K562 (cell line): Measurements from ENCODE around the gene LMO7.

Experiments
- BHLHE40 ChIP-seq: IDR thresholded peaks from 2 replicates; pipeline ENCODE4 v1.6.1; 2011; ENCODE audit warnings: low read length, improper control_type of control experiment
- CBFB ChIP-seq: sonication (generic); formaldehyde crosslinking; IDR thresholded peaks from 2 replicates; pipeline ENCODE4 v1.4.0; 2020; ENCODE audit warnings: mild to moderate bottlenecking, missing genetic modification reagents
- KLF1 ChIP-seq: fragments of 450-650 bp; IDR thresholded peaks from 2 replicates; pipeline ENCODE4 v1.6.1; 2016; ENCODE audit warnings: missing genetic modification characterization, missing compliant biosample characterization
- POLR2A ChIP-seq: fragments of 450-650 bp; conservative IDR thresholded peaks from 2 replicates; pipeline ENCODE4 v1.6.1; 2016
- PRPF4 ChIP-seq: fragments of 200-400 bp; formaldehyde crosslinking; IDR thresholded peaks from one replicate; pipeline ENCODE4 v1.6.1; 2017; ENCODE audit warnings: low read length, low read depth, mild to moderate bottlenecking; ENCODE audit not compliant: insufficient read depth, poor library complexity, severe bottlenecking
- SMC3 ChIP-seq: conservative IDR thresholded peaks from 2 replicates; pipeline ENCODE4 v1.6.1; 2011; ENCODE audit warnings: low read depth, low read length, improper control_type of control experiment; ENCODE audit not compliant: insufficient read depth
- TEAD4 ChIP-seq, 2 experiments: sonication (generic) in 1 of 2; formaldehyde crosslinking in 1 of 2; IDR thresholded peaks; 2 replicates each; pipeline versions ENCODE4 v1.6.1 to v1.8.0; 2012 to 2022; ENCODE audit warnings: borderline replicate concordance in 1 of 2, inconsistent platforms in 1 of 2, low read length in 1 of 2, mild to moderate bottlenecking in 1 of 2, missing genetic modification reagents in 1 of 2
- ZBED1 ChIP-seq: IDR thresholded peaks from 2 replicates; pipeline ENCODE4 v1.6.1; 2014
- ZZZ3 ChIP-seq: fragments of 450-650 bp; IDR thresholded peaks from 2 replicates; pipeline ENCODE4 v1.6.1; 2016; ENCODE audit warnings: antibody characterized with exemption, mild to moderate bottlenecking, moderate library complexity
- TF ChIP-seq, protein P1 (sequence below), 3 experiments: IDR thresholded peaks in 2 of 3; conservative IDR thresholded peaks in 1 of 3; 2 replicates each; pipeline ENCODE4 v1.5.1; 2011 to 2012; ENCODE audit warnings: low read length in 3 of 3, mild to moderate bottlenecking in 3 of 3, control low read depth in 2 of 3, improper control_type of control experiment in 1 of 3, inconsistent platforms in 1 of 3, low read depth in 1 of 3, mixed read lengths in 1 of 3, moderate library complexity in 1 of 3; ENCODE audit not compliant: insufficient read depth in 2 of 3
- TF ChIP-seq, protein P2 (sequence below): fragments of 450-650 bp; IDR thresholded peaks from 2 replicates; pipeline ENCODE4 v1.7.1; 2018; ENCODE audit warnings: mild to moderate bottlenecking, low read depth; ENCODE audit not compliant: partially characterized antibody
- TF ChIP-seq, protein P3 (sequence below), 2 experiments: IDR thresholded peaks; 2 replicates each; pipeline ENCODE4 v1.6.1; 2011; ENCODE audit warnings: borderline replicate concordance in 1 of 2, control low read depth in 1 of 2, low read depth in 1 of 2, low read length in 1 of 2, mild to moderate bottlenecking in 1 of 2, mixed read lengths in 1 of 2, moderate library complexity in 1 of 2; ENCODE audit not compliant: insufficient read depth in 1 of 2, insufficient read length in 1 of 2, poor library complexity in 1 of 2, severe bottlenecking in 1 of 2; ENCODE audit errors: extremely low read depth in 1 of 2

DNA sequence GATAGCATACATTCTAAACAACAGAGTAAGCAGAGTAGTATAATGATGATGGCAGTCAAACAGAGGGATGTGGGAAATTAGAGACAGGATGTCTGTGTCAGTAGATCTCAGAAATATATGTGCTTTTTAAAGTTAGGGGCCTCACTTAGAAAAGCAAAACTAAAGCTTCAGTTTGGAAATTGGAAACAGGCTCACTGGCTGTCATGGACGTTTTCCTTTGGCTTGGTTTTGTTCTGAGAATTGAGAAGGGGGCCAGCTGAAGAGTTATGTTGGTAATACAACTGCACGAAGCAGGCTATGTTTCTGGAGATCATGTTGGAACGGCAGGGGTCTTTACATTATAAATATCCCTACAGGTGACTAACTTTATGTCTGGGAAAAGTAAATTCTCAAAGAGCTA is 261.3 kb downstream of the LMO7 start:
- TF ChIP-seq CBFB (no peak), PRPF4 (no peak), BHLHE40 (no peak), TEAD4 (IDR thresholded peaks at IDR 0.05; ENCODE audit: low read length) (no peak), TEAD4 (CRISPR knock-in tag; IDR thresholded peaks at IDR 0.05; ENCODE audit: borderline replicate concordance) (no peak), POLR2A (no peak), ZBED1 (no peak), KLF1 (tag) (no peak), ZZZ3 (no peak), SMC3 (no peak)
- TF ChIP-seq, protein P1, sequence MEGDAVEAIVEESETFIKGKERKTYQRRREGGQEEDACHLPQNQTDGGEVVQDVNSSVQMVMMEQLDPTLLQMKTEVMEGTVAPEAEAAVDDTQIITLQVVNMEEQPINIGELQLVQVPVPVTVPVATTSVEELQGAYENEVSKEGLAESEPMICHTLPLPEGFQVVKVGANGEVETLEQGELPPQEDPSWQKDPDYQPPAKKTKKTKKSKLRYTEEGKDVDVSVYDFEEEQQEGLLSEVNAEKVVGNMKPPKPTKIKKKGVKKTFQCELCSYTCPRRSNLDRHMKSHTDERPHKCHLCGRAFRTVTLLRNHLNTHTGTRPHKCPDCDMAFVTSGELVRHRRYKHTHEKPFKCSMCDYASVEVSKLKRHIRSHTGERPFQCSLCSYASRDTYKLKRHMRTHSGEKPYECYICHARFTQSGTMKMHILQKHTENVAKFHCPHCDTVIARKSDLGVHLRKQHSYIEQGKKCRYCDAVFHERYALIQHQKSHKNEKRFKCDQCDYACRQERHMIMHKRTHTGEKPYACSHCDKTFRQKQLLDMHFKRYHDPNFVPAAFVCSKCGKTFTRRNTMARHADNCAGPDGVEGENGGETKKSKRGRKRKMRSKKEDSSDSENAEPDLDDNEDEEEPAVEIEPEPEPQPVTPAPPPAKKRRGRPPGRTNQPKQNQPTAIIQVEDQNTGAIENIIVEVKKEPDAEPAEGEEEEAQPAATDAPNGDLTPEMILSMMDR (IDR thresholded peaks at IDR 0.05 in 2 of 3, conservative IDR thresholded peaks at IDR 0.05 in 1 of 3; ENCODE audit: insufficient read depth in 2 of 3, low read depth in 1 of 3, low read length in 3 of 3) = no peak
- TF ChIP-seq, protein P2, sequence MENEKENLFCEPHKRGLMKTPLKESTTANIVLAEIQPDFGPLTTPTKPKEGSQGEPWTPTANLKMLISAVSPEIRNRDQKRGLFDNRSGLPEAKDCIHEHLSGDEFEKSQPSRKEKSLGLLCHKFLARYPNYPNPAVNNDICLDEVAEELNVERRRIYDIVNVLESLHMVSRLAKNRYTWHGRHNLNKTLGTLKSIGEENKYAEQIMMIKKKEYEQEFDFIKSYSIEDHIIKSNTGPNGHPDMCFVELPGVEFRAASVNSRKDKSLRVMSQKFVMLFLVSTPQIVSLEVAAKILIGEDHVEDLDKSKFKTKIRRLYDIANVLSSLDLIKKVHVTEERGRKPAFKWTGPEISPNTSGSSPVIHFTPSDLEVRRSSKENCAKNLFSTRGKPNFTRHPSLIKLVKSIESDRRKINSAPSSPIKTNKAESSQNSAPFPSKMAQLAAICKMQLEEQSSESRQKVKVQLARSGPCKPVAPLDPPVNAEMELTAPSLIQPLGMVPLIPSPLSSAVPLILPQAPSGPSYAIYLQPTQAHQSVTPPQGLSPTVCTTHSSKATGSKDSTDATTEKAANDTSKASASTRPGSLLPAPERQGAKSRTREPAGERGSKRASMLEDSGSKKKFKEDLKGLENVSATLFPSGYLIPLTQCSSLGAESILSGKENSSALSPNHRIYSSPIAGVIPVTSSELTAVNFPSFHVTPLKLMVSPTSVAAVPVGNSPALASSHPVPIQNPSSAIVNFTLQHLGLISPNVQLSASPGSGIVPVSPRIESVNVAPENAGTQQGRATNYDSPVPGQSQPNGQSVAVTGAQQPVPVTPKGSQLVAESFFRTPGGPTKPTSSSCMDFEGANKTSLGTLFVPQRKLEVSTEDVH = no peak
- TF ChIP-seq, protein P3, sequence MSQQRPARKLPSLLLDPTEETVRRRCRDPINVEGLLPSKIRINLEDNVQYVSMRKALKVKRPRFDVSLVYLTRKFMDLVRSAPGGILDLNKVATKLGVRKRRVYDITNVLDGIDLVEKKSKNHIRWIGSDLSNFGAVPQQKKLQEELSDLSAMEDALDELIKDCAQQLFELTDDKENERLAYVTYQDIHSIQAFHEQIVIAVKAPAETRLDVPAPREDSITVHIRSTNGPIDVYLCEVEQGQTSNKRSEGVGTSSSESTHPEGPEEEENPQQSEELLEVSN (IDR thresholded peaks at IDR 0.05; ENCODE audit: borderline replicate concordance in 1 of 2, extremely low read depth in 1 of 2, insufficient read depth in 1 of 2, insufficient read length in 1 of 2, low read depth in 1 of 2, low read length in 1 of 2, poor library complexity in 1 of 2, severe bottlenecking in 1 of 2) = no peak
